ENCODE results near the gene ST3GAL2.

Gene ST3GAL2

DNA sequence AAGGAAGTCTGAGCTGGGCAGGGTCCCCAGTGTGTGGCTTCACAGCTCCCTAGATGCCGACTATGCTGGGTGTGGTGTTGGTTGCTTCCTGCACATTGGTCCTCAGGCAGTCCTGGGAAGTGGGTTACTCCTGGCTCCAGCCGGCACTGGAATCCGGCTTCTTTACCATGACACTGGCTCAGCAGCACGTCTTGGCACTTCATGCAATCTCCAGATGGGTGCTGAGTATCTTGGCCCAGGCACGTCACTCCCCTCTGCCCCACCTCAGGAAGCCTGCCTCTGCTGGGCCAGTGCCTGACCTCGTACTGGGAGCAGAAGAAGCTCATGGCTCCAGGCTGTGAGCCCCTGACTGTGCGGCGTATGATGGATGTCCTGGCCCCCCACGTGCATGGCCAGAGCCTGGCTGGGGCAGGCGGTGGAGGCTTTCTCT is 40.0 kb upstream of the ST3GAL2 start:
- no peak for DNase-seq (ENCODE audit: low read depth in 1 of 2, low spot score in 1 of 2)
- Histone ChIP-seq H3K27ac (replicated peaks) (no peak overlapping the region), H3K4me3 (replicated peaks; ENCODE audit: insufficient read depth, low read length) (no peak overlapping the region), H3K27me3 (ENCODE audit: insufficient read depth, poor library complexity, severe bottlenecking) (no peaks in the 10 kb centered on the region)
- TF ChIP-seq SPI1 (IDR thresholded peaks at IDR 0.05; ENCODE audit: borderline replicate concordance, low read depth): no peak
- TF ChIP-seq, protein P1, sequence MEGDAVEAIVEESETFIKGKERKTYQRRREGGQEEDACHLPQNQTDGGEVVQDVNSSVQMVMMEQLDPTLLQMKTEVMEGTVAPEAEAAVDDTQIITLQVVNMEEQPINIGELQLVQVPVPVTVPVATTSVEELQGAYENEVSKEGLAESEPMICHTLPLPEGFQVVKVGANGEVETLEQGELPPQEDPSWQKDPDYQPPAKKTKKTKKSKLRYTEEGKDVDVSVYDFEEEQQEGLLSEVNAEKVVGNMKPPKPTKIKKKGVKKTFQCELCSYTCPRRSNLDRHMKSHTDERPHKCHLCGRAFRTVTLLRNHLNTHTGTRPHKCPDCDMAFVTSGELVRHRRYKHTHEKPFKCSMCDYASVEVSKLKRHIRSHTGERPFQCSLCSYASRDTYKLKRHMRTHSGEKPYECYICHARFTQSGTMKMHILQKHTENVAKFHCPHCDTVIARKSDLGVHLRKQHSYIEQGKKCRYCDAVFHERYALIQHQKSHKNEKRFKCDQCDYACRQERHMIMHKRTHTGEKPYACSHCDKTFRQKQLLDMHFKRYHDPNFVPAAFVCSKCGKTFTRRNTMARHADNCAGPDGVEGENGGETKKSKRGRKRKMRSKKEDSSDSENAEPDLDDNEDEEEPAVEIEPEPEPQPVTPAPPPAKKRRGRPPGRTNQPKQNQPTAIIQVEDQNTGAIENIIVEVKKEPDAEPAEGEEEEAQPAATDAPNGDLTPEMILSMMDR (IDR thresholded peaks at IDR 0.05; ENCODE audit: insufficient read depth, low read length): no peak
- TF ChIP-seq, protein P2, sequence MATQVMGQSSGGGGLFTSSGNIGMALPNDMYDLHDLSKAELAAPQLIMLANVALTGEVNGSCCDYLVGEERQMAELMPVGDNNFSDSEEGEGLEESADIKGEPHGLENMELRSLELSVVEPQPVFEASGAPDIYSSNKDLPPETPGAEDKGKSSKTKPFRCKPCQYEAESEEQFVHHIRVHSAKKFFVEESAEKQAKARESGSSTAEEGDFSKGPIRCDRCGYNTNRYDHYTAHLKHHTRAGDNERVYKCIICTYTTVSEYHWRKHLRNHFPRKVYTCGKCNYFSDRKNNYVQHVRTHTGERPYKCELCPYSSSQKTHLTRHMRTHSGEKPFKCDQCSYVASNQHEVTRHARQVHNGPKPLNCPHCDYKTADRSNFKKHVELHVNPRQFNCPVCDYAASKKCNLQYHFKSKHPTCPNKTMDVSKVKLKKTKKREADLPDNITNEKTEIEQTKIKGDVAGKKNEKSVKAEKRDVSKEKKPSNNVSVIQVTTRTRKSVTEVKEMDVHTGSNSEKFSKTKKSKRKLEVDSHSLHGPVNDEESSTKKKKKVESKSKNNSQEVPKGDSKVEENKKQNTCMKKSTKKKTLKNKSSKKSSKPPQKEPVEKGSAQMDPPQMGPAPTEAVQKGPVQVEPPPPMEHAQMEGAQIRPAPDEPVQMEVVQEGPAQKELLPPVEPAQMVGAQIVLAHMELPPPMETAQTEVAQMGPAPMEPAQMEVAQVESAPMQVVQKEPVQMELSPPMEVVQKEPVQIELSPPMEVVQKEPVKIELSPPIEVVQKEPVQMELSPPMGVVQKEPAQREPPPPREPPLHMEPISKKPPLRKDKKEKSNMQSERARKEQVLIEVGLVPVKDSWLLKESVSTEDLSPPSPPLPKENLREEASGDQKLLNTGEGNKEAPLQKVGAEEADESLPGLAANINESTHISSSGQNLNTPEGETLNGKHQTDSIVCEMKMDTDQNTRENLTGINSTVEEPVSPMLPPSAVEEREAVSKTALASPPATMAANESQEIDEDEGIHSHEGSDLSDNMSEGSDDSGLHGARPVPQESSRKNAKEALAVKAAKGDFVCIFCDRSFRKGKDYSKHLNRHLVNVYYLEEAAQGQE (IDR thresholded peaks at IDR 0.05; ENCODE audit: insufficient replicate concordance, low read depth): no peak
- TF ChIP-seq POLR2AphosphoS5 (IDR thresholded peaks at IDR 0.05; ENCODE audit: low read depth): no peak
- TF ChIP-seq GABPA (IDR thresholded peaks at IDR 0.05; ENCODE audit: low read depth): no peak

DNA sequence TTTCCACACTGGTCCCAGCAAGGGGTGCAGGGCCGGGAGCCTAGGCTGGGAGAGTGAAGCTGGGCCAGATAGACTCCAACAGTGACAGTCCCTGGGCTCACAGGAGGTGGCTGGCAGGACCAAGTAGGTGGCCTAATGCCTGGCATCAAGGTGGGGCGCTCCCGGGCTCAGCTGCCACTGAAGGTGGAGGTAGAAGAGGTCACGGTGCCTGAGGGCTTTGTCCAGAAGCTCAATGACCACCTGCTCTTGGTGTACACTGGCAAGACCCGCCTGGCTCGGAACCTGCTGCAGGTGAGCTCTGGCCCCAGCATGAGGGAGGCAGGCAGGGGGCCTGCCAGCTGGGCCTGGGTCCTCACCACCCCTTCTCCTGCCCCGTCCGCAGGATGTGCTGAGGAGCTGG is 39.3 kb upstream of the ST3GAL2 start:
- no peak overlapping the region for H3K4me3 ChIP-seq (replicated peaks; ENCODE audit: insufficient read depth, low read length)
- no peaks in the 10 kb centered on the region for H3K27me3 ChIP-seq (ENCODE audit: insufficient read depth, poor library complexity, severe bottlenecking)
- no peak overlapping the region for H3K27ac ChIP-seq (replicated peaks)
- TF ChIP-seq POLR2AphosphoS5 (IDR thresholded peaks at IDR 0.05; ENCODE audit: low read depth) (no peak), GABPA (IDR thresholded peaks at IDR 0.05; ENCODE audit: low read depth) (no peak), SPI1 (IDR thresholded peaks at IDR 0.05; ENCODE audit: borderline replicate concordance, low read depth) (no peak)
- TF ChIP-seq, protein P2 (IDR thresholded peaks at IDR 0.05; ENCODE audit: insufficient replicate concordance, low read depth): no peak
- TF ChIP-seq, protein P1 (IDR thresholded peaks at IDR 0.05; ENCODE audit: insufficient read depth, low read length): no peak
- DNase-seq (ENCODE audit: low read depth in 1 of 2, low spot score in 1 of 2): no peak

DNA sequence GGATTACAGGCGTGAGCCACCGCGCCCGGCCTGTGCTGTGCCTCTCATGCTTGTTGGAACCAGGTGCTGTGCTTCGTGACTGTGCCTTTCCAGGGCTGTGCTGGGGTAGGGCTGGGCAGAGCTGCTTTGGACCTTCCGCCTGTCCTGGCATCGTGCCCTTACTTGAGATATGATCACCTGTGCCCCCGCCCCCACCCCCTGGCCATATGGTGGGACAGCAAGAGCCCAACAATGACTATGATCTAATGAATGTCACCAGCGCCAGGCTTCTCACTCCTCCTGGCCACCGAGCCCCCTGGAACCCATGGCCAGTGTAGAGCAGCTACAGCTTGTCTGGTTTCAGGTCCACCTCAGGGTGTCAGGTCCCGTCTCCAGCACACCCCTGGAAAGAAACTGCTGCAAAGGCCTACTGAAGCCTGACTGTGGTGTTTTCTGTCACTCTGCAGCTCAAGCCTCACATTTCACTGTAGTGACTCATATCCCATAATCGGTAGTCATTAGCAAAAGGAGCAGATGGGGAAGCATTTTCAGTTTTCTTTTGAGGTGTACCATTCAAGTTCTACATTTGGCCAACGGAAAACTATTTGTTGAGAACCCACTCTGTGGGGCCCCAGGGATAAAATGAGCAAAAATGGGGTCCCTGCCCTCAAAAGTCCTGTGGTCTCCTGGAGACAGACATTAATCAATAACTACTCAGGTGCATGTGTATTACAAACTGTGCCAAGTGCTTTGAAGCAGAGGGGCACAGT is 37.5 kb upstream of the ST3GAL2 start:
- DNase-seq (ENCODE audit: low read depth in 1 of 2, low spot score in 1 of 2): no peak
- TF ChIP-seq, protein P2 (IDR thresholded peaks at IDR 0.05; ENCODE audit: insufficient replicate concordance, low read depth): no peak
- TF ChIP-seq, protein P1 (IDR thresholded peaks at IDR 0.05; ENCODE audit: insufficient read depth, low read length): no peak
- no peak for TF ChIP-seq SPI1 (IDR thresholded peaks at IDR 0.05; ENCODE audit: borderline replicate concordance, low read depth)
- no peak for TF ChIP-seq GABPA (IDR thresholded peaks at IDR 0.05; ENCODE audit: low read depth)
- TF ChIP-seq POLR2AphosphoS5 (IDR thresholded peaks at IDR 0.05; ENCODE audit: low read depth): no peak
- Histone ChIP-seq H3K4me3 (replicated peaks; ENCODE audit: insufficient read depth, low read length) (no peak overlapping the region), H3K27me3 (ENCODE audit: insufficient read depth, poor library complexity, severe bottlenecking) (no peaks in the 10 kb centered on the region), H3K27ac (replicated peaks) (no peak overlapping the region)

Data from HL-60 (cell line).